A204.1 (cell line): ENCODE measurements around the gene HOXC10.

ENCODE experiments used
- FAIRE-seq: peaks from 2 replicates; lab custom pipeline; 2012; peaks lifted over from hg19 to GRCh38; lab: Jason Lieb, UNC

Gene HOXC10

DNA sequence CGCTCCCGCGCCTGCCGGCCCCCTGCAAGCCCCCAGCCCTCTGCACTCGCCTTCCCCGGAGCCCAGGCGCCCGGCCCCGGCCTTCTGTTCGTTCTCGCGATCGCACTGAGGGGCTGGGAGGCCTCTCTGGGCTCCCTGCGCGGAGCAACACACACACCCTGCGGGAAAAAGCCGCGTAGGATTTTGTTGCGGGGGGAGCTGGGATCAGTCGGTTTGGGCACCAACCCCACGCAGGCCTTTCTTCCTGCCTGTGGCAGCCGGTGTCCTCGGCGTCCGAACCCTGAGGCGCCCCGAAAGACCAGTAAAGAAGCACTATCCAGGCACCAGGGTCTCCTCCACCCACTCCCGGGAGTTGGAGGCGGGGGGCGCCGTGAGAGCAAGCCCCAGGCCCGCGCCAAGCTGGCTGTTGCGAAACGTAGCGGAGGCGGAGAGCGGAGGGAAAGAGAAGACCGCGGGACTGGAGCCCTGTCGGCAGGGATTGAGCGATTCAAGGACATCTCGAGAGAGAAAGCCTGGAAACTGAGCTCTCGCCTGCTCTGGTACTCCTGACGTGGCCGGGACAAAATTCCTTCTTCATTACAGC is 46.0 kb downstream of the HOXC10 start:
- FAIRE-seq, result no peak

GRCh38 chr12:54031480-54031879 is 46.5 kb downstream of the HOXC10 start:
- FAIRE-seq, result no peak

- FAIRE-seq, result no peak
These were observed 47.2 kb downstream of the HOXC10 start for GRCh38 chr12:54032086-54032619.

- peak; percentile 68 for FAIRE-seq
These were observed 47.7 kb downstream of the HOXC10 start, which contains the start of gene HOXC5 for GRCh38 chr12:54032627-54033100. HOXC5 (plus strand) TSS chr12:54033050; CDS start chr12:54033123, 73 bp downstream.

- FAIRE-seq, result no peak
These were observed 48.4 kb downstream of the HOXC10 start for GRCh38 chr12:54033106-54033979.

DNA sequence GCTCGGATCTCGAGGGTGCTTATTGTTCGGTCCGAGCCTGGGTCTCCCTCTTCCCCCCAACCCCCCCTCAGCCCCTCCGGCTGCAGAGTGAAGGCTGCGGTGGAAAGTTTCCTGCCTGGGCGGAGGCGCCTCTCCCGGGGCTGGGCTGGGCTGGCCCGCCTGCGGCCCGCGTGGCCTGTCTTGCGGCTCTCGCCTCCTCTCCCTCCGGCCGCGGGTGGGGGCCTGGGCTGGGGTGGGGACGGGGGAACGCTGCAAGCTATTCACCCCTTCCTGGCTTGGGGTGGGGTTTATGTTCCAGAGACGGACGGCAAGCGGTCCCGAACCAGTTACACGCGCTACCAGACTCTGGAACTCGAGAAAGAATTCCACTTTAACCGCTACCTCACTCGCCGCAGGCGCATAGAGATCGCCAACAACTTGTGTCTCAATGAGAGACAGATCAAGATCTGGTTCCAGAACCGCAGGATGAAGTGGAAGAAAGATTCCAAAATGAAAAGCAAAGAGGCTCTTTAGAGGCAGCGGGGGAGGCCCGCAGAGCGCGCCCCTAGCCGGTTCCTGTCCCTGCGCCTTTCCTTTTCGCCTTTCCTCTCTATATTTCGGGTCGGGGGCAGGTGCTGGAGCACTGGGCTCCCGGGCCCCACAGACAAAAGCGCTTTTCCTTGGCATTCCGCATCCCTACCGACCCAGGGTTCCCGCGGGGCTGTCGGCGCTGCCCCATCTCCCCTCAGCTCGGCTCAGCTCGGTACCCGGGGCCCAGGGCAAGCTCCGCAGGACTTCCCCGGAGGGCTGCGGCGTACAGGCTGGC is 49.2 kb downstream of the HOXC10 start:
- no peak for FAIRE-seq

DNA sequence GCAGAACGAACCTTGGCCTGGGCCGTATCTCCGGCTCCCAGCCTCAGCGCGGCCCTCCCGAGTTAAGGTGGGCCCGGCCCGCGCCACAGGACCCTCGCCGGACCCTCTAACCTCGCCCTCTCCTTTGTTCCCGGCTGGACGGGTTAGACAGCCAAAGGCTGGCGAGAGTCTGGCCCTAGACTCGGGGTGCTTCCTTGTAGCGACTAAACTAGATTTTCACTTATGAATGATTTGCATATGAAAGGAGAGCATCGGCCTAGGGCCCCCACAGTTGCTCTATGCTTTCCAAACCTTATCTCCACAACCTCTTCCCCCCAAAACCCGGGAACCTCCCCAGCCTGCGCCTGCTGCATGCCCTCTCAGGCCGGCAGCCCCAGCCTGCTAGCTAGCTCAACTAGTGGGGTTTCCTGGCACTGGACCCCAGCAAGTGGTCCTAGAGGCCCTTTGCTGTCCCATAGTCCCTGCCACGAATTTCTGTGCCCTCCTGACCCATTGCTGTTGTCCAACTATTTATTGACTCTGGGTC is 49.9 kb downstream of the HOXC10 start:
- no peak for FAIRE-seq

DNA sequence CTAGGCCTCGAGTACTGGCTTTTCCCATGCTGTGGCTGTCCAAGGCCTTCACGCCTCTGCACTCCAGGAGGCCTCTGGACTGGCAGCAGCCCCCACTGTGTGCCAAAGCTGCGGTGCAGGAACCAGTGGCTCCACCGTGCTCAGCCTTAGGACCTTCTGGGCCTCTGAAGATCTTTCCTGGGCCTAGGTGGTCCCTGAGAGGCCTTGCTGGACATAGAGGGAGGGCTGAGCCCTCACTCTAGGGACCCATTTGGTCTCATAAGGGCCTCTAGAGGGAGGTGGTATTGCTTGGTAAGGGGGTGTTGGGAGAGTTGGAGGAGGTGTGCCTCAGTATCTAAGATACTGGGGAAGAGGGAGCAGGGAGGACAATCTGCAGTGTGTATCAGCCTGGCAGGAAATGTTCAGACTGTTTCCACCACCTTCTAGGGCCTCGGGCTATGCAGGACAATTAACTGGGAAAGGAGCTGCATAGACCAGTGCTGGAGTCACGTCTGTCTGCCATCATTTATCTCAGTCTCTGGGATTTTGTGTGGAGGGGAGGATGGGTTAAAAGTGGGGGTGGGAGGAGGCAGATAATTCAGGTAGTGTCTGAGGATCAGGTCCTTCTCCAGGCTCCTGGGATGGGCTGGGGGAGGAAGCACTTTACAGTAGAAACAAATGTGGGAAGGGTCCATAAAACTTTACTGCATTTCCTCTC is 50.8 kb downstream of the HOXC10 start:
- FAIRE-seq, result no peak

DNA sequence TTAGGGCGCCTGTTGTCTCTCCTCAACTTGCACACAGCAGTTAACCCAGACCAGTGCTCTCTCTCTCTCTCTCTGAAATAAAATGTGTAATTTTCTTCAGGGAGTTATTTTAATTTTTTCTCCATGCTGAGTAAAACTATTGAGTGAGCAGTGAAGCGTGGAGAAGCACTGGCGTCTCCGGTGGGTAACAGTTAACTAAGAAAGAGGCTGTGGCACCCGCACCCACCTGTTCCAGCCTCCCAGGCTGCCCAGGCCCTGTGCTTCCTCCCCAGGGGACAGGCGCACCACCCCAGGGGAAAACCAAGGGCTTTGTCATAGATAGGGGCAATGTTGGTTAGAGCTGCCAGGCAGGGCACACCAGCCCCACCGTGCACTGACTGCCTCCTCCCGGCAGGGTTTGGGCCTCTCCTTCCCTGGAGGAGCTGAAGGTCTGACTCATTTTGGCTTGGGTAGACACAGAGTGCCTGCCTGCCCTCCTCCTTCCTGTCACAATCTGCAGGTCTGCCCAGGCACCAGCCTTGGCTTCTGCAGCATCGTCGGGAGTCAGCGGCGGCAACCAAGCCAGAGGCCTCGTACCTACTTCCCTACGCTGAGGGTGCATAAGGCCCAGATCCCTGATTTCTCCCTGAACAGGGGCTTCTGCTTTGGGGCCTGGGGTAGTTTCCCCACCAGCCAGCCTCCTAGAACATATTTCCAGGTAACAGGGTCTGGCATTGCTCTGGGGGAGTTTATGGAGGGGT is 51.8 kb downstream of the HOXC10 start:
- no peak for FAIRE-seq

GRCh38 chr12:54037360-54038283 is 52.7 kb downstream of the HOXC10 start:
- no peak for FAIRE-seq

DNA sequence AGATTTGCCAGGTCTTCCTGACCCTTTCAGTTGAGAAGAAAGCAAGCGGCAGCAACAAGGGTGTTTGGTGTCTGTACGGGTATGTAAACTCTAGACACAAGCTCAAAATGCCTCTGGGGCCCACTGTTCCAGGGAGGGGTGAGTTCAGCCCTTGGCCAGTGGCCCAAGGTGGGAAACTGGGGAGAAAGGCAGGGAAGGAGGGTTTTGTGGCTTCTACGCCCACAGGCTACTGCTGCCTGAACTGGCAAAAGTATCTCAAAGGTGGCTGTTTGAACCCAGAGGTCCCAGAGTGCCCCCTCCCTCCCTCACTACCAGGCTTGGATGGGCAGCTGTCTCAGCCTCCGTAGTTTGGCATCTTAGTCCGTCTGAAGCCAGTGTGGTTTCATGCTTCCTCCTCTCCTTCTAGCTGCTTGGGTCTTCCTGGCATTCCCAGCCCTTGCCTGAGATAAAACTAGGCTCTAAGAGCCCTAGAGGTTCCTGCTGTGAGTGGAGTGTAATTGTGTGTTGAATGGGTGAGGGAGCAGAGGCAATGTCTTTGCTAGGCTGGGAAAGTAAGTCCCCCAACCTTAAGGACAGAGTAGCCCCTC is 53.4 kb downstream of the HOXC10 start:
- FAIRE-seq, result no peak

- no peak for FAIRE-seq
These were observed 54.0 kb downstream of the HOXC10 start for GRCh38 chr12:54038871-54039414.

- FAIRE-seq, result no peak
These were observed 54.6 kb downstream of the HOXC10 start for GRCh38 chr12:54039417-54040147.
